NCI-H1694 treated with DMSO at 0.1 percent for 48 hours (cell line): ENCODE measurements around the gene C1orf94.

Experiments
- DNase-seq: peaks from one replicate; lab custom pipeline; 2025; lab: John Stamatoyannopoulos, UW

C1orf94 gene, protein sequence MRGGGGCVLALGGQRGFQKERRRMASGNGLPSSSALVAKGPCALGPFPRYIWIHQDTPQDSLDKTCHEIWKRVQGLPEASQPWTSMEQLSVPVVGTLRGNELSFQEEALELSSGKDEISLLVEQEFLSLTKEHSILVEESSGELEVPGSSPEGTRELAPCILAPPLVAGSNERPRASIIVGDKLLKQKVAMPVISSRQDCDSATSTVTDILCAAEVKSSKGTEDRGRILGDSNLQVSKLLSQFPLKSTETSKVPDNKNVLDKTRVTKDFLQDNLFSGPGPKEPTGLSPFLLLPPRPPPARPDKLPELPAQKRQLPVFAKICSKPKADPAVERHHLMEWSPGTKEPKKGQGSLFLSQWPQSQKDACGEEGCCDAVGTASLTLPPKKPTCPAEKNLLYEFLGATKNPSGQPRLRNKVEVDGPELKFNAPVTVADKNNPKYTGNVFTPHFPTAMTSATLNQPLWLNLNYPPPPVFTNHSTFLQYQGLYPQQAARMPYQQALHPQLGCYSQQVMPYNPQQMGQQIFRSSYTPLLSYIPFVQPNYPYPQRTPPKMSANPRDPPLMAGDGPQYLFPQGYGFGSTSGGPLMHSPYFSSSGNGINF

DNA sequence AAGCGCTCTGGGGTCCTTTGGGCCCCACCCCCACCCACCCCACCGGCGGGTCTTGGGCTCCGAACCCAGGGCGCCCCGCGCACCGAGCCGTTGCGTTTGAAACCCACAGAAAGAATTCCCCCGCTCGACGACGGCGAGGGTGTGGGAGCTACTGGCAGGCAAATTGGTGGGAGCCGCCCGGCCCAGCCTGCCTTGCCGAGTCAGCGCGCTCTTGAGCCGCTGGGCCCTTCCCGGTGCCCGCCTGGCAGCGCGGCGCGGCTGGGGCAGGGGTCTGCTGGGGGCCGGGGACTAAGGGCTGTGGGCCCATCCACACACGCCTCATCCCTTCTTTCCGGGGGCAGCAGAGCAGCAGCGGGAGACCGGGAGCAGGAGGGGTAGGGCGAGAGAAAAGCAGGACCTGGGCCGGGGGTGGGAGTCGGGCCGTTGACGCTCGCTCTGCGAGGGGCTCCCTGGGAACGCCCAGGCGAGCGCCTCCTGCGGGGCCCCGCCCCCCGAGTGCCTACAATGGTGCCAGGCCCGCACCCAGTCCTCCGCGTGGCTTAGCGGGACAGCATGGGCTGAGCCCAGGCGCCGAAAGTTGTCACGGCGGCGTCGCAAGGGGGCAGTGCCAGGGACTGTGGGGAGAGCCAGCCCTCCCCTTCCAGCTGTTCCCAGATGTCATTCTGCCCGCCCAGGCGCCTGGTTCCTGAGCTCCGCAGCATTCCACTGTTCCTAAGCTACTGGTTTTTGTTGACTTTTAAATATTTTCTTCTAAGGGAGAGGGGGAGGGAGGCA lies at the start of gene C1orf94:
Gene C1orf94, plus strand, starts transcription at position 78 of the 774 bp plus-strand sequence. CDS start 883 bp downstream, outside the sequence.
- DNase-seq, result no peak

DNA sequence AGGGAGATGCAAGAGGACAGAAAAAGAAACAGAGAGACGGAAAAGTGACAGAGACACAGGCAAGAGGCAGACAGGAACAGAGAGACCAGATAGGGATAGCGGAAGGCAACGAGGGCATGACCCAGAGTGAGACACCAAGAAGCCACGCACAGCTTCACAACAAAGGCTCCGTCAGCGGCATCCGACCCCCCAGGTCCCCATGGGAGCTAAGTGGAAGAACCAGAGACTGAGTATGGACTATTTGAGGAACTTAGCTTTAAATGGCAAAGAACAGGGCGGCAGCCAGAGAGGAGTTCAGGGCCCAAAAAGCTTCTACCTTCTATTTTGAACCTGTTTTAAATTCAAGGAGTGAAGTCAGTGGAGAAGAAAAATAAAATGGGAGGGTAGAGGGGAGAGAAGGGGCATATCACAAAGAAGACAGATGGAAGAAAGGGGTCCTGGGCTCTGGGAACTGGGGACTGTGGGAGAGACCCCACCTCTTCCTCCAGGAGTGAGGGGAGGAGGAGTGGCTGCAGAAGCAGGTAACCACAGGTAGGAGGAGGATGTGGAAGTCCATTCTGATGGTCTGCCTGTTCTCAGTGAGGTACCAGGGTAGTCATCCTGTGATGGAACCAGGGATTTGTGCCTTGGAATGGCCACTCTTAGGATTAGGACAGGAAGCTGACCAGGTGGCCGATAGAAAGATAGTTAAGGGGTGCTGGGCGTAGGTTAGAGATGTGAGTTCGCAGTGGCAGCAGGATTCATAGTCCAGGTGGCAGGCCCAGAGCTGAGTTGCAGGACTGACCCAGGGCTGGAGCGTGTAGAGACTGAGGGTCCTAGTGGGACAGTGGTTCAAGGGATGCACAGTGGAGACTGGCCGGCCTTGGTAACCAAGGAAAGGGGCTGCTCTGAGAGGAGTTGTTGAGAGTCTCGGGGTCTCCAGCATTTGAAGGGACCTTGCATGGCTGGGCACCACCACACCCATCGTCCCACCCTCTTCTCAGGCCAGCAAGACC lies 49.4 kb upstream of the C1orf94 start:
- DNase-seq, result no peak

DNA sequence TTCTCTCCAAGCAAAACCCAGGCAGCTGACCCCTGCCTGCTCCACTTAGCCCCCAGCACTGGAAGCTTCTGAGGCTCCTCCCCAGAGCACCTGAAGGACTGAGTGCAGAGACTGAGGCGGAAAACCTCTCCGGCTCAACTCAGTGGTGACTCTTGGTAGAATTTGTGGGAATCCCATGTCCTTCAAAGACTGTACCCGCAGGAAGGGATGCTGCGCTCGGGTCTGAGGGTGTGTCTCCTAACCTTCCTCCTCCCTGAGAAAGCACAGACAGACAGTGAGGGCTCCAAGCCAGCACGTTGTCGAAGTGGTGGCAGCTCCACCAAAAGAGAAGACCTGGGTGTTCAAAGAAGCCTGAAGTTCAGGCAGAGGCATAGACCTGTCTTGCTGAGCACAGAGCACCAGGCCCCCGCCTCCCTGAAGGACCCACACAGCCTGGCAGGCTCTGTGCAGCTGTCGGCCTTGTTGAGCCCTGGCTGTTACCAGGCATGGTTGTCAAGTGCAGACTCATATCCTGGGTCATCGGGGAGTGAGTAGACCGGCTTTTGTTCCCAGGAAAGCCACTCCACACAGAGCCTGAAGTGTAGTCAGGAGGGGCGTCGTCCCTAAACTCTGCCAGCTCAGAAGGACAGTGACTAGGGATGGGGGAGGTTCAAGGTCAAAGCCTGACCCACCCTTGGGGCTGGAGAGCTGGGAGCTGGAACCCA lies 48.4 kb upstream of the C1orf94 start:
- DNase-seq, result no peak

DNA sequence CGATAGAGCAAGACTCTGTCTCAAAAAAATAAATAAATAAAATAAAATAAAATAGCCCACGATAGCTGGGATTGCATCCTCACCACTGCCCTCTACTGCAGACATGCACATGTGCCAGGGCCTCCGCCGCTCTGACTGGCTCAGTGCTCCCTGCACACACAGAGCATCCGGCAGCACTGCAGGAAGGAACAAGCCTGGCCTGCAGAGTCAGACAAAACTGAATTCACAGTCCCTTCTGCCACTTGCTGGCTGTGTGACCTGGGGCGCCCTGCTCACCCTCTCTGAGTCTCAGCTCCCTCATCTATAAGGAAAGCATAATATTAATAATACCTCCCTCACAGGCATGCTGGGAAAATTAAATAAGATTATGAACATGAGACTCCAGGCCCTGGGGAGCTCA lies 47.1 kb upstream of the C1orf94 start:
- DNase-seq, result no peak

DNA sequence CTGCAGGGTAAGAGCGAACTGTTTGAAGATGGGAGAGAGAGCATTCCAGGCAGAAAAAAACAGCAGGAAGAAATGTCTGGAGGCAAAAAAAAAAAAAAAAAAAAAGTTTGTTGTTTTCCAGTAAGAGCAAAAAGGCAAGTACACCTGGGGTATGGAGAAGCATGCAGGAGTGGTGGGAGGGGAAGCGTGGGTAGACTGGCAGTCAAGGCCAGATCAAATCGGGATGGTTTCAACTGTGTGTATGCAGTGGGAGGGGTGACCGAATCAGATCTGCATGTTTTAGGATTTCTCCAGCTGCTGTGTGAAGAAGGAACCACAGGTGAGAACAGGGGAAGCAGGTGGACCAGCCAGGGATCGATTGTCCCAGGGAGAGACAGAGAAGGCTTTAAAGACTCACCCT lies 46.4 kb upstream of the C1orf94 start:
- DNase-seq, result no peak

DNA sequence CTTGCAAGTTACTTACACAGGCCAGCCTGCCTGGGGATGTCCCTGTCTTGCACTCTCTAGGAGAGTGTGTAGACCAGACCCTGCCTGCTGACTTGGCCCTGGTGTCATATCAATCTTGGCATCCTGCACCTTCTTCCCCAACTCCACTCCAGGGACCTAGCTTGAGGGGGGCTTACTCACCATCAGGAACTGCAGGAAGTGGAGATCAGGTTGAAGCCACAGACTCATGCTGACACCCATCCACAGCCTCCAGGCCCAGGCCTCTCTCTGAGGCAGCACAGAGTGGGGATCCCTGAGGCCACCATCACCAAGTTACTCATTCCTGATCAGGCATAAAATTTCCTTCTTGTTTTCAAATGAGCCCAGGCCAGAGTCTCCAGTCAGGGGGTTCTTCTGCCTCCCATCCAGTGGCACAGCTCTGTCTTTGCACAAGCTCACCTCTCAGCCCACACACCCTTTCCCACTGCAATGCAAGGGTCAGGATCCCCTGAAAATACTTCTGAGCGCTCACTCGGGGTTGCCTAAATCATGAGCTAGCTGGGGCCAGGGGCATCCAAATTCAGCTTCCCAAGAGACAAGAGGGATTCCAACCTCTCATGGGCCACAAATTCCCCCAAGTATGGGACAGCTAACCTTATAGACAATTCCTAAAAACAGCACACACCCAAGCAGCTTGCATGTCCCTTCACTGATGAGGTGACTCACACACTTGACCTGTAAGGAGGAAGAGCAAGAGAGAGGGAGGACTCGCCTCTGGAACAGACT lies 45.1 kb upstream of the C1orf94 start:
- DNase-seq, result no peak

DNA sequence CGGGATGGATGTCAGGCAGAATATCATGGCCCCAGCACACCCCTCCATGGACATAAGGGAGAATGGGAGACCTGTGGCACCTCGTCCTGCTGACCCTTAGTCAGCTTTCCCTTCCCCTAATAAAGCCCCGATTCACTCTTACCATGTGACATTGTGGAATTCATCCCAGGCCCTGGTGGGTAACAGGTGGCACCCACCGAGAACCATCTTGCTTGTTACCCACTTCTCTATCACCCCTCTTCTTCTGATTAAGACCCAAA lies 44.6 kb upstream of the C1orf94 start:
- no peak for DNase-seq

DNA sequence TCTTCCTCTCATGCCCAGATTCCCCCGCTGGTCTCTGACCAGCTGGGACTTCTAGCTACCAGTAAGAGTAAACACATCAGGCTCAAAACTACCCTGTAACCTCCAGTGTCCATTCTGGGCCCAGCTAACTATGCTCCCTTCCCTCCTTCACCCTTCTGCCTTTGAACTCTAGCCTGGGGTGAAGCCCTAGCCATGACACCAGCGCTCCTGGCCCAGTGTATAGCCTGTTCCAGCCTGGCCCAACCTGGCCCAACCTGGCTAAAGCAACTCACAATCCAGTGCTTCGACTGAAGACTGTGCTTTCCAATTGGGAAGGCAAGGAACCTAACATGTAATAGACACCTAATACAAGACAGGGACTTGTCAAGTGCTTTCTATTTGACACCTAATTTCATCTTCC lies 39.3 kb upstream of the C1orf94 start:
- no peak for DNase-seq

DNA sequence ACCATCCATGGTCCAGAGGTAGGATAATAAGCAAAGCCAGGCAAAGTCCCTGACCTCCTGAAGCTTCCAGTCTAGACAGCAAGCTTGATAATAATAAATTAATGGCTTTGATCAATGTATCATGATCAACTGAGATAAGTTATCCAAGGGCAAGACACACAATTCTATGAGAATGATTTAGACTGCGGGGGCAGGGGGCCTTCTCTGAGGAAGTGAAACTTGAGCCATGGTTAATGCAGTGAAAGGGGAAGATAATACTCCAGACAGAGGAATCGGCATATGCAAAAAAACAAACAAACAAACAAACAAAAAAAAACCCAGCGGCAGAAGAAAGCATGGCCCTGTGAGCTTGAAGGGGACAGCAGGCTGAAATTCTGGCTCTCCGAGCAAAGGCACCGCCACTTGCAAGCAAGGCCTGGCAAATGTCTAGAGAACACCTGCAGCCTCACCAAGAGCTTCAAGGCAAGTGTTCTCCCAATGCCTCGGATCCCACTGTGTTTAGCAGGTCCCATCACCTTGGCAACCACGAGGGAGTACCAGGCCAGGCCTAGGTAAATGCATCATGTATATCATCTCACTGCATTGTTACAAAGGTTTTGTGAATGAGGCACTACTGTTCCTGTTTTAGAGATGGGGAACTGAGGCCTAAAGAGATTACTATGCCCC lies 36.6 kb upstream of the C1orf94 start:
- DNase-seq, result no peak

DNA sequence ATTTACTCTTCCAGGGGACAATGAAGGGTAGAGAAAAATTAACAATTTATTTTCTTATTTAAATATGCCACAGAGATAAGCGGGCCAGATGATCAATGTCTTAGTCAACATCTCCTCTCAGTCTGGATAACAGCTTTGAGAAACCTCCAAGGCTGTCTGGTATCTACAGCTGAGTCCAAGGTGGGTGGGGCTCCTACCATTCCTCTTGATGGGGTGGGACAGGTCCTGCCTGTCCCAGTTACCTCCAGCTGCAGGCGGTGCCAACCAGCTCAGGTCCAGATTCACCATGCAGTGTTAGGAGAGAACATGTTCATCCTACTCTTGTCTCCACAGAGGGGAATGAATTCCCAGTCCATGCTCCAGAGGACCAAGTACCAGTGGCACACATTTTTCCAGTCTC lies 32.7 kb upstream of the C1orf94 start:
- DNase-seq, result no peak

DNA sequence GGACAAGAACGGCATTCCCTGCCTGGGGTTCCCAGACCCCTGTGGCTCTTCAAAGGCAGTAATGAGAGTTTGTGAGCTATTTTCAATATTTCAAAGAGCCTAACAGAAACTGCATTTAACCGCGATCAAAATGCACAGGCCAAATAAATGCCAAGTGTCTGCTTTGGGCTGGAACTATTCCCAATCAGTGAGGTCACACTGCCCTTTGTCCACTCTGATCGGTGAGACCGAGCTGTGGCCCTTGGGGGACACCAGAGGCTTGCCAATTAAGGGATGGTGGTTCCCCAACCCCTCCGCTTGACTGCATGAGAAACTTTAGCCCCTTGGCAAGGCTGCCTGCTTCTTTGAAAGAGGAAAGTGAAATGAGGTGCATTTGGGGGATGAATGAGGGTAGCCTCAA lies 31.9 kb upstream of the C1orf94 start:
- no peak for DNase-seq

DNA sequence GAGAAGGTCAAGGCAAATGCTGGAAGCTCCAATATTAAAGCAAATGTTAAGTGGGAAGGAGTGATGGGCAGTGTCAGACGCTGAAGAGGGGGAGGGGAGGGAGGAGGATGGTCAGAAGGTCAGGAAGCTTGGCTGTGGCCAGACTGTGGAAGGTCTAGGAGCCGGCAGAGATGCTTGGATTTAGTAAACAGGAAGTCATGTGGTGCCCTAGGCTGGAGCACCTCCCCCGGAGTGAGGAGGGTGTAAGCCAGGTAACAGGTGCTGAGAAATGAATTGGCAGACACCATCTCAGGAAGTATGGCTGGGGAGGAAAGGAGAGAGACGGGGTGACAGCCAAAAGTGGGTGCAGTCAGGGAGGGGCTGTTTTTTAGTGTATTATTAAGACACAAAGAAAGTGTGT lies 29.4 kb upstream of the C1orf94 start:
- DNase-seq, result no peak

DNA sequence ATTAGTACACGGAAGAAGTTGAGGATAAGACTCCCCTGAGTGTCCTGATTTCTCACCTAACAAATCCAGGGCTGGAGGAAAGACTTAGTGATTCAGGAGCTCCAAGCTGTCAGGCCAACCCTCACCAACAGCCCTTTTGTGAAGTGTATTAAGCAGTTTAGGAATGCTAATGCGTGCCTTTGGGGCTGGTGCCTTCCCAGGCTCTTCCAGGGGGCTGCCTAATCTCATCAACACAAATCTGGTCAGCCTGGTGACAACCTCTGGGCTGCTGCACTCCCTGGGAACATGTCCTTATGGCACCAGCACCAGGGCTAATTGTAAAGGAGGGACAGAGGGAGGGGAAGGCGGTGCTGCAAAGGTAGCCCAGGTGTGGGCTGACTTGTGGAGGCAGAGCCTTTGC lies 27.2 kb upstream of the C1orf94 start:
- DNase-seq, result no peak

DNA sequence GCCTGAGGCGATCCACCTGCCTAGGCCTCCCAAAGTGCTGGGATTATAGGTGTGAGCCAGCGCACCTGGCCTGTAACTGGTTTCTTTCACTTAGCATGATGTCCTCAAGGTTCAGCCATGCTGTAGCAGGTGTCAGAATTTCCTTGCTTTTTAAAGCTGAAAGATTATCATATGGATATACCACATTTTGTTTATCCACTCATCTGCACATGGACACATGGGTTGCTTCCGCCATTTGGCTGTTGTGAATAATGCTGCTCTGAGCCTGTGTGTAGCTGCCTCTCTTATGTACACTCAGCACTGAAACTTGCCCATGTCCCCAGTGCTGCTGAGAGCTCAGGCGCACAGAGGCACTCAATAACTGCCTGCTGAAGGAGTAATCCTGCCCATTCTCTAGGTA lies 23.5 kb upstream of the C1orf94 start:
- no peak for DNase-seq

DNA sequence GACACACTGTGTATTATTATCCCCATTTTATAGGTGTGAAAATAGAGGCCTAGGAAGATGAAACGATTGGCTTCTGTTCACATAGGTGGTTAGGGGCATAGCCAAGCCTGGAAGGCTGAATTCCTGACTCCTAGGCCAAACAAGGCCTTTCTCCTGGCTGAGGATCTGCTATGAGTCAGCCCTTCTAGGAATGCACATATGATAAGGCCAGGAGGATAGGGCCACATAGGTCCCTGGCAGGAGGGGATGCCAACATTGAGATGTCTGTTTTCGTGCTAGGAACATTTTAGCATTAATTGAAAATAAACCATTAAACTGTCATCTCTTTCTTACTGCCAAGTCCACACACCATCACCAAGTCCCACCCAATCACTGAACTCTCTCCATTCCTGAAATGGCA lies 20.8 kb upstream of the C1orf94 start:
- DNase-seq, result no peak

DNA sequence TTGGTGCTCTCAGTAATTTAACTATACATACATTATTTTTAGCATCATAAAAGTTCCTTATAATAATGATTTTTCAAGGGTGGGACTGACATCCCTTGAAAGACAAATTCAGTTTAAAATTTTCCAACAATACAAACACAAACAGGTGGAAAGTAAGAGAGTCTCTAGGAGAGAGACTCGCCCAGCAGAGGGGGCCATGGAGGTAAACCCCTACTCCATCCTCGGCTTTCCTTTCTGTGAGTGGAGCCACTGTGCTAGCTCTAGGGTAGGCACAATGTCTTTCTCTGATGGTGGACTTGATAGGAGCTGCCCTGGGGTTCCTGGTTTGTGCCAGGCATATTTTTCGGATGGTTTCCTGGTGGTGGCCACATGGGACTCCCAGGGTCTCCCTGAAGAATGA lies 20.0 kb upstream of the C1orf94 start:
- no peak for DNase-seq

DNA sequence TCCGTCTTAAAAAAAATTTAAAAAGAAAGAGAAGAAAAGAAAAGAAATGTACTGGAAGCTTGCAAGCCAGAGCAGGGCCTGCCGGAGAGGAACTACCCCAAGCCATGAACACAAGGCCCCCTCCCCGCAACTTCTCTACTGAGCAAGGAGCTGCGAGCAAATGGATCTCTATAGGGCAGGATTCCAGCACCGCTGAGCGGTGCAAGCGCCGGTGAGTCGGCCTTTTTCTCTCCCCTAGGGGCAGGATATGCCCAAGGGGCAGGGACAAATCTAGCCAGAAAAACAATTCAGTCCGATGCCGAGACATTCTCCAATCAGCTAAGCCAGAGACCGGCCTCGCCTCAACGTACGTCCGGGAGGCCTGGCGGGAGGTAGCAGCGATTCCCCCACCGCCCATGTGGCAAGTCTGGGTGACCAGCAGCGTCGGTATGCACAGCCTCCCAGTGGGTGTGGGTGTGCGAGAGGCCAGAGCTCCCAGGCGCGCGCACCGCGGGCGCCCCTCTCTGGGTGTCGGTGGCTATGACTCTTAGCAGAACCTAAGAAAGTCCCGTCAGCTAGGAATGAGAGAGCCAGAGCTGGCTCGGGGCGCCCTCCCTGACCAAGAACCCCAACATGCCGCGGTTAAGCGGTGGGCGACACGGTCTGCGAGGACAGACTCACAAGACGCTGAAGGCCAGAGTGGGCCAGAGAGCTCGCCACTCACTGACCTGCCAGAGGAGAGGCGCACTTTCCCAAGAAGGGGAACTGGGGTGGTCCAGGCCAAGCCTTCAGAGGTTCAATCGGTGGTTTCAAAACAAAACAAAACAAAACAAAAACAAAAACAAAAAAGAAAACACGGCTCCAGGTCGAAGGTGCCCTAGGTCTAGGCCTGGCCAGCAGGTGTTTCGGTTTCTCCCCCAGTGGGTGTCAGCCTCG lies 13.6 kb upstream of the C1orf94 start:
- peak; percentile 36 for DNase-seq

DNA sequence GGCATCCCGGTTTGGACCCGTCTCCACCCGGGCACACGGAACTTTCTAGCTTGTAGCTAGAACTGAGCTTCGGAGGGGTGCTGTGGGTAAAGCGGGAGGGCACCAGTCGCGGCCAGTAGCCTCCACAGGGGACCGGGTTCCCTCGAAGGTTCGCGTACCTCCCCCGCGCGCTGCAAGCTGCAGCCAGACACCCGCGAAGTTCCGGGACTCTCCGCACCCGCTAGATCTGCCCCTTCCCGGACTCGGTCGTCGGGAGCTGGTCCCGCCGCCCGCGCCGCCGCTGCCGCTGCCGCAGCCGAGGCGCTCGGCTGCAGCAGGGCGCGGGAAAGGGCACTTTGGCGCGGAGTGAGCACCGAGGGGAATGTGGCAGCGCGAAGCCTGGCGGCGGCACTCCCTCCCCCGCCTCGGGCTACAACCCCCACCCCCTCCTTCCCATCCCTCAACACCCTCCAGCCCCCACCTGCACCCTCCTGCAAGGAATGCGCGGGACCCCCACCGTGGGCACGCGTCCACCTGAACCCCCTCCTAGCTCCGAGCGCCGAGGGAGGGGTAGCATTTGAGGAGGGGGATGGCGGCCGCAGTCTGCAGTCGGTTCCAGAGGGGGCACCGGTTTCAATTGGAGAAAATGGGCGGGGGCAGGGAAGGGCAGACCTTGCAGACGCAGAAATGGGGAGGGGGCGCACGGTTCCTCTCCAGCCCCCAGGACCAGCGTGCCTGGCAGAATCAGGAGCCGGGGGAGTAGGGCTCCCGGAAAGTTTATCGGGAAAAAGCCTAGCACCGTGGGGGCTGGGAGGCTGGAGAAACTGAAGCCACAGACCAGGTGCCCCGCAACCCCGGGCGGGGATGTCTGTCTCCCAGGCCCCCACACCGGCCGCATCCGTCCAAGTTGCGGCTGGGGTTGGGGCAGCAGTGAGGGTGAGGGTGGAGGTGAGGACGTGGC lies 12.6 kb upstream of the C1orf94 start:
- no peak for DNase-seq
